WTC11 (cell line): ENCODE results near the gene RBP7.

Source experiments
- CTCF ChIP-seq: fragments of 200-600 bp; IDR thresholded peaks from 2 replicates; pipeline ENCODE4 v1.8.0; 2022; ENCODE audit warnings: antibody characterized with exemption
- GABPB1 ChIP-seq: sonication (generic); formaldehyde crosslinking; IDR thresholded peaks from 2 replicates; pipeline ENCODE4 v1.8.1; 2023; ENCODE audit warnings: mild to moderate bottlenecking, missing genetic modification reagents
- HMGXB4 ChIP-seq: sonication (generic); formaldehyde crosslinking; IDR thresholded peaks from 2 replicates; pipeline ENCODE4 v1.8.1; 2023; ENCODE audit warnings: mild to moderate bottlenecking, moderate library complexity, missing genetic modification reagents
- SMAD3 ChIP-seq: sonication (generic); formaldehyde crosslinking; IDR thresholded peaks from 2 replicates; pipeline ENCODE4 v1.8.0; 2022; ENCODE audit warnings: missing genetic modification reagents, mild to moderate bottlenecking, borderline replicate concordance
- SMAD4 ChIP-seq: sonication (generic); formaldehyde crosslinking; IDR thresholded peaks from 2 replicates; pipeline ENCODE4 v1.8.0; 2022; ENCODE audit warnings: mild to moderate bottlenecking, missing genetic modification reagents
- SOX15 ChIP-seq: fragments of 250-450 bp; sonication (Bioruptor Pico); IDR thresholded peaks from 2 replicates; pipeline ENCODE4 v1.9.0; 2021; ENCODE audit warnings: mild to moderate bottlenecking
- SP1 ChIP-seq: sonication (generic); formaldehyde crosslinking; conservative IDR thresholded peaks from 2 replicates; pipeline ENCODE4 v1.8.1; 2022; ENCODE audit warnings: missing genetic modification reagents
- TP53 ChIP-seq: sonication (generic); formaldehyde crosslinking; IDR thresholded peaks from 2 replicates; pipeline ENCODE4 v1.8.1; 2023; ENCODE audit warnings: mild to moderate bottlenecking, missing genetic modification reagents
- ZBTB21 ChIP-seq: sonication (generic); formaldehyde crosslinking; IDR thresholded peaks from 2 replicates; pipeline ENCODE4 v1.8.1; 2023; ENCODE audit warnings: mild to moderate bottlenecking, missing genetic modification reagents, borderline replicate concordance
- ZNF138 ChIP-seq: sonication (generic); formaldehyde crosslinking; conservative IDR thresholded peaks from 2 replicates; pipeline ENCODE4 v1.8.1; 2022; ENCODE audit warnings: mild to moderate bottlenecking, moderate library complexity, missing genetic modification reagents
- ZNF219 ChIP-seq: sonication (generic); formaldehyde crosslinking; IDR thresholded peaks from 2 replicates; pipeline ENCODE4 v1.8.0; 2023; ENCODE audit warnings: missing genetic modification reagents, mild to moderate bottlenecking, borderline replicate concordance
- TF ChIP-seq, protein P1 (sequence below): sonication (generic); formaldehyde crosslinking; conservative IDR thresholded peaks from 2 replicates; pipeline ENCODE4 v1.8.1; 2023; ENCODE audit warnings: mild to moderate bottlenecking, low read depth, missing genetic modification reagents, moderate library complexity
- TF ChIP-seq, protein P2 (sequence below): sonication (generic); formaldehyde crosslinking; IDR thresholded peaks from 2 replicates; pipeline ENCODE4 v1.8.1; 2023; ENCODE audit warnings: mild to moderate bottlenecking, missing genetic modification reagents, moderate library complexity

GRCh38 chr1:10054465-10054864 lies 57.4 kb downstream of the RBP7 start:
- TF ChIP-seq CTCF (no peak), HMGXB4 (CRISPR knock-in tag) (no peak), SP1 (CRISPR knock-in tag) (no peak), SOX15 (CRISPR knock-in tag) (no peak), ZNF219 (no peak), ZBTB21 (no peak), SMAD3 (no peak), GABPB1 (CRISPR knock-in tag) (no peak), ZNF138 (no peak), TP53 (no peak), SMAD4 (CRISPR knock-in tag) (no peak)
- TF ChIP-seq, protein P1, sequence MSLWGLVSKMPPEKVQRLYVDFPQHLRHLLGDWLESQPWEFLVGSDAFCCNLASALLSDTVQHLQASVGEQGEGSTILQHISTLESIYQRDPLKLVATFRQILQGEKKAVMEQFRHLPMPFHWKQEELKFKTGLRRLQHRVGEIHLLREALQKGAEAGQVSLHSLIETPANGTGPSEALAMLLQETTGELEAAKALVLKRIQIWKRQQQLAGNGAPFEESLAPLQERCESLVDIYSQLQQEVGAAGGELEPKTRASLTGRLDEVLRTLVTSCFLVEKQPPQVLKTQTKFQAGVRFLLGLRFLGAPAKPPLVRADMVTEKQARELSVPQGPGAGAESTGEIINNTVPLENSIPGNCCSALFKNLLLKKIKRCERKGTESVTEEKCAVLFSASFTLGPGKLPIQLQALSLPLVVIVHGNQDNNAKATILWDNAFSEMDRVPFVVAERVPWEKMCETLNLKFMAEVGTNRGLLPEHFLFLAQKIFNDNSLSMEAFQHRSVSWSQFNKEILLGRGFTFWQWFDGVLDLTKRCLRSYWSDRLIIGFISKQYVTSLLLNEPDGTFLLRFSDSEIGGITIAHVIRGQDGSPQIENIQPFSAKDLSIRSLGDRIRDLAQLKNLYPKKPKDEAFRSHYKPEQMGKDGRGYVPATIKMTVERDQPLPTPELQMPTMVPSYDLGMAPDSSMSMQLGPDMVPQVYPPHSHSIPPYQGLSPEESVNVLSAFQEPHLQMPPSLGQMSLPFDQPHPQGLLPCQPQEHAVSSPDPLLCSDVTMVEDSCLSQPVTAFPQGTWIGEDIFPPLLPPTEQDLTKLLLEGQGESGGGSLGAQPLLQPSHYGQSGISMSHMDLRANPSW (CRISPR knock-in tag): no peak
- TF ChIP-seq, protein P2, sequence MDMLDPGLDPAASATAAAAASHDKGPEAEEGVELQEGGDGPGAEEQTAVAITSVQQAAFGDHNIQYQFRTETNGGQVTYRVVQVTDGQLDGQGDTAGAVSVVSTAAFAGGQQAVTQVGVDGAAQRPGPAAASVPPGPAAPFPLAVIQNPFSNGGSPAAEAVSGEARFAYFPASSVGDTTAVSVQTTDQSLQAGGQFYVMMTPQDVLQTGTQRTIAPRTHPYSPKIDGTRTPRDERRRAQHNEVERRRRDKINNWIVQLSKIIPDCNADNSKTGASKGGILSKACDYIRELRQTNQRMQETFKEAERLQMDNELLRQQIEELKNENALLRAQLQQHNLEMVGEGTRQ (CRISPR knock-in tag): no peak
